Measurements from ENCODE around the gene ZNF764. TPM values are rescaled to one million over a fixed set of nuclear protein-coding genes. Genes with fewer than 3 reads are reported as not detected.
A peak's percentile ranks its signal among the peaks of the same experiment; 100 is the strongest.

ZNF764 gene
- total and polyA plus RNA-seq, 9 of the 15 experiments (the other 6 are each of a cell fraction or from before 2014, with no cell fraction given) = 0.69 to 10.1 (median 4.1) TPM

DNA sequence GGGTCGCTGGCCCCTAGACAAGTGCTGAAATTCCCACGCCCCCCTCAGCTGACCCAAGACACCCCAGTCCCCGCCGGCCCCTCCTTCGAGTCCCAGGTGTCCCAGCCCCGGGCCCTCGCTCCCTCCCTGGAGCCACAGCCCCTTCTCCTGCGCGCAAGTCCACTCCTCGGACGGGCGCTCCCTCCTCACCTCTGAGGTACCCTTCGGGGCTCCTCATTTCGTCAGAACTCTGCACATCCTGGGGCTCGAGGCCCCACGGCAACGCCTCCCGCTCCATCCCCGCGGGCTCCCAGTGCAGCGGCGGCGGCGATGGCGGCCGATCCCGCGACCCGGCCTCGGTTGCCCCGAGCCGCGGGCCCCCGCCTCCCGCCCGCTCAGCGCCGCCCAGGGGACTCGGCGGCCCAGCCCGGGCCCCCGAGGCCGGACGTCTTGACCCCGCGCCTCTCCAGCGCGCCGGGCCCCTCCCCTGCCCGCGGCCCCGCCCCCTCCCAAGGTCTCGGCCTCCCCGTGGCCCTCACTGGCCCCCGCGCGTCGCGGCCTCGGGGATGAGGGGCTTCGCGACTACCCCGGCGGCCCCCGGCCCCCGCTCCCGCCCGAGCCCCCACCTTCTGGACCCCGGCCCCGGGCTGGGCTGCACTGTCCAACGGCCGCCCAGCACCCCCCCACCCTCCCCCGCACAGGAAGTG, 31.9 kb downstream of the ZNF764 start, which contains the start of gene ZNF768 (continued):
- TF ChIP-seq GABPA (tag; conservative IDR thresholded peaks at IDR 0.05; ENCODE audit: low read depth) (no peak), ZBTB17 (CRISPR knock-in tag; IDR thresholded peaks at IDR 0.05) (0 out of 2 replicates have a peak, but pooled peaks have one; percentile 16), ZNF282 (CRISPR knock-in tag; IDR thresholded peaks at IDR 0.05) (no peak), ZNF347 (CRISPR knock-in tag; IDR thresholded peaks at IDR 0.05; ENCODE audit: low read depth) (no peak), ZBTB49 (CRISPR knock-in tag; IDR thresholded peaks at IDR 0.05; ENCODE audit: borderline replicate concordance) (no peak), KAT7 (CRISPR knock-in tag; IDR thresholded peaks at IDR 0.05; ENCODE audit: borderline replicate concordance) (no peak), CCNT2 (IDR thresholded peaks at IDR 0.05; ENCODE audit: borderline replicate concordance, extremely low read depth, insufficient read length, low read depth, low read length) (peak; percentile 39), EHMT2 (IDR thresholded peaks at IDR 0.05) (peak; percentile 38; the same call in 1 of the 2 replicates), ZBTB1 (CRISPR knock-in tag; IDR thresholded peaks at IDR 0.05; ENCODE audit: borderline replicate concordance, low read depth) (peak; percentile 45; the same call in 1 of the 2 replicates), TGIF2 (CRISPR knock-in tag; IDR thresholded peaks at IDR 0.05) (no peak), NR2F6 (CRISPR knock-in tag; IDR thresholded peaks at IDR 0.05) (no peak), CHD4 (IDR thresholded peaks at IDR 0.05; ENCODE audit: insufficient read depth, insufficient replicate concordance, low read depth, low read length, poor library complexity, severe bottlenecking) (no peak), ZNF121 (CRISPR knock-in tag; conservative IDR thresholded peaks at IDR 0.05) (no peak), ZNF668 (CRISPR knock-in tag; IDR thresholded peaks at IDR 0.05) (no peak), CREM (IDR thresholded peaks at IDR 0.05; ENCODE audit: low read depth) (no peak; the same call in 1 of the 2 replicates)
- TF ChIP-seq, protein P1, sequence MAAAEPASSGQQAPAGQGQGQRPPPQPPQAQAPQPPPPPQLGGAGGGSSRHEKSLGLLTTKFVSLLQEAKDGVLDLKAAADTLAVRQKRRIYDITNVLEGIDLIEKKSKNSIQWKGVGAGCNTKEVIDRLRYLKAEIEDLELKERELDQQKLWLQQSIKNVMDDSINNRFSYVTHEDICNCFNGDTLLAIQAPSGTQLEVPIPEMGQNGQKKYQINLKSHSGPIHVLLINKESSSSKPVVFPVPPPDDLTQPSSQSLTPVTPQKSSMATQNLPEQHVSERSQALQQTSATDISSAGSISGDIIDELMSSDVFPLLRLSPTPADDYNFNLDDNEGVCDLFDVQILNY (CRISPR knock-in tag; IDR thresholded peaks at IDR 0.05) = no peak
- TF ChIP-seq, protein P2, sequence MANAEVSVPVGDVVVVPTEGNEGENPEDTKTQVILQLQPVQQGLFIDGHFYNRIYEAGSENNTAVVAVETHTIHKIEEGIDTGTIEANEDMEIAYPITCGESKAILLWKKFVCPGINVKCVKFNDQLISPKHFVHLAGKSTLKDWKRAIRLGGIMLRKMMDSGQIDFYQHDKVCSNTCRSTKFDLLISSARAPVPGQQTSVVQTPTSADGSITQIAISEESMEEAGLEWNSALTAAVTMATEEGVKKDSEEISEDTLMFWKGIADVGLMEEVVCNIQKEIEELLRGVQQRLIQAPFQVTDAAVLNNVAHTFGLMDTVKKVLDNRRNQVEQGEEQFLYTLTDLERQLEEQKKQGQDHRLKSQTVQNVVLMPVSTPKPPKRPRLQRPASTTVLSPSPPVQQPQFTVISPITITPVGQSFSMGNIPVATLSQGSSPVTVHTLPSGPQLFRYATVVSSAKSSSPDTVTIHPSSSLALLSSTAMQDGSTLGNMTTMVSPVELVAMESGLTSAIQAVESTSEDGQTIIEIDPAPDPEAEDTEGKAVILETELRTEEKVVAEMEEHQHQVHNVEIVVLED (CRISPR knock-in tag; IDR thresholded peaks at IDR 0.05) = no peak
- TF ChIP-seq, protein P3, sequence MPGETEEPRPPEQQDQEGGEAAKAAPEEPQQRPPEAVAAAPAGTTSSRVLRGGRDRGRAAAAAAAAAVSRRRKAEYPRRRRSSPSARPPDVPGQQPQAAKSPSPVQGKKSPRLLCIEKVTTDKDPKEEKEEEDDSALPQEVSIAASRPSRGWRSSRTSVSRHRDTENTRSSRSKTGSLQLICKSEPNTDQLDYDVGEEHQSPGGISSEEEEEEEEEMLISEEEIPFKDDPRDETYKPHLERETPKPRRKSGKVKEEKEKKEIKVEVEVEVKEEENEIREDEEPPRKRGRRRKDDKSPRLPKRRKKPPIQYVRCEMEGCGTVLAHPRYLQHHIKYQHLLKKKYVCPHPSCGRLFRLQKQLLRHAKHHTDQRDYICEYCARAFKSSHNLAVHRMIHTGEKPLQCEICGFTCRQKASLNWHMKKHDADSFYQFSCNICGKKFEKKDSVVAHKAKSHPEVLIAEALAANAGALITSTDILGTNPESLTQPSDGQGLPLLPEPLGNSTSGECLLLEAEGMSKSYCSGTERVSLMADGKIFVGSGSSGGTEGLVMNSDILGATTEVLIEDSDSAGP (CRISPR knock-in tag; IDR thresholded peaks at IDR 0.05) = no peak
- TF ChIP-seq, protein P4, sequence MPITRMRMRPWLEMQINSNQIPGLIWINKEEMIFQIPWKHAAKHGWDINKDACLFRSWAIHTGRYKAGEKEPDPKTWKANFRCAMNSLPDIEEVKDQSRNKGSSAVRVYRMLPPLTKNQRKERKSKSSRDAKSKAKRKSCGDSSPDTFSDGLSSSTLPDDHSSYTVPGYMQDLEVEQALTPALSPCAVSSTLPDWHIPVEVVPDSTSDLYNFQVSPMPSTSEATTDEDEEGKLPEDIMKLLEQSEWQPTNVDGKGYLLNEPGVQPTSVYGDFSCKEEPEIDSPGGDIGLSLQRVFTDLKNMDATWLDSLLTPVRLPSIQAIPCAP (CRISPR knock-in tag; IDR thresholded peaks at IDR 0.05; ENCODE audit: borderline replicate concordance) = no peak

All from K562 (cell line).